ENCODE data around the gene THEMIS2. TPM values are rescaled to one million over a fixed set of nuclear protein-coding genes. Genes with fewer than 3 reads are reported as not detected.
A peak's percentile ranks its signal among the peaks of the same experiment; 100 is the strongest.

The THEMIS2 gene
- total RNA-seq, 1 donor from 2014 or later: 4.6 TPM

GRCh38 chr1:27931184-27931583, 58.8 kb downstream of the THEMIS2 start:
- no peak for DNase-seq
- Mint-ChIP-seq H3K9me3 (ENCODE audit: unreplicated experiment) (peaks cover 4% of the 10 kb centered on the region), H3K36me3 (ENCODE audit: unreplicated experiment) (no peaks in the 10 kb centered on the region), H3K27me3 (ENCODE audit: unreplicated experiment) (peaks cover 3% of the 10 kb centered on the region), H3K4me1 (ENCODE audit: low read depth, unreplicated experiment) (peaks cover 6% of the 10 kb centered on the region), H3K4me3 (ENCODE audit: unreplicated experiment) (no peak overlapping the region), H3K27ac (ENCODE audit: unreplicated experiment) (no peak overlapping the region)
- TF ChIP-seq, protein P1, sequence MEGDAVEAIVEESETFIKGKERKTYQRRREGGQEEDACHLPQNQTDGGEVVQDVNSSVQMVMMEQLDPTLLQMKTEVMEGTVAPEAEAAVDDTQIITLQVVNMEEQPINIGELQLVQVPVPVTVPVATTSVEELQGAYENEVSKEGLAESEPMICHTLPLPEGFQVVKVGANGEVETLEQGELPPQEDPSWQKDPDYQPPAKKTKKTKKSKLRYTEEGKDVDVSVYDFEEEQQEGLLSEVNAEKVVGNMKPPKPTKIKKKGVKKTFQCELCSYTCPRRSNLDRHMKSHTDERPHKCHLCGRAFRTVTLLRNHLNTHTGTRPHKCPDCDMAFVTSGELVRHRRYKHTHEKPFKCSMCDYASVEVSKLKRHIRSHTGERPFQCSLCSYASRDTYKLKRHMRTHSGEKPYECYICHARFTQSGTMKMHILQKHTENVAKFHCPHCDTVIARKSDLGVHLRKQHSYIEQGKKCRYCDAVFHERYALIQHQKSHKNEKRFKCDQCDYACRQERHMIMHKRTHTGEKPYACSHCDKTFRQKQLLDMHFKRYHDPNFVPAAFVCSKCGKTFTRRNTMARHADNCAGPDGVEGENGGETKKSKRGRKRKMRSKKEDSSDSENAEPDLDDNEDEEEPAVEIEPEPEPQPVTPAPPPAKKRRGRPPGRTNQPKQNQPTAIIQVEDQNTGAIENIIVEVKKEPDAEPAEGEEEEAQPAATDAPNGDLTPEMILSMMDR (IDR thresholded peaks at IDR 0.05; ENCODE audit: partially characterized antibody, unreplicated experiment): no peak

DNA sequence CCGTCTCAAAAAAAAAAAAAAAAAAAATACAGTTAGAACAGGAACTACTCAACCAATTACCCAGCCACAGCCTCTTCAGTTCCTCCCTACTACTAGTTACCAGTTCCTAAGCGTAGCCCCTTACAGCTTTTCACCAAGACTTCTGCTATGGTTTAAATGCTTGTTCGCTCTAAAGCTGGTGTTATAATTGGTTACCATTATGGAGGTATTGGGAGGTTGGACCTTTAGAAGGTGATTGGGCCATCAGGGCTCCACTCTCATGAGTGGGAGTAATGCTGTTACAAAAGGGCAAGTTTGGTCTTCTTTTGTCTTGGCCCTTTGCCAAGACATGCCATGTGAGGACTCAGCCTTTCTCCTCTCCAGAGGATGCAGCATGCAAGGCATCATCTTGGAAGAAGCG, 59.4 kb downstream of the THEMIS2 start:
- H3K4me1 Mint-ChIP-seq (ENCODE audit: low read depth, unreplicated experiment): peaks cover 6% of the 10 kb centered on the region
- TF ChIP-seq, protein P1 (IDR thresholded peaks at IDR 0.05; ENCODE audit: partially characterized antibody, unreplicated experiment): no peak
- no peak overlapping the region for H3K4me3 Mint-ChIP-seq (ENCODE audit: unreplicated experiment)
- peaks cover 4% of the 10 kb centered on the region for H3K9me3 Mint-ChIP-seq (ENCODE audit: unreplicated experiment)
- peaks cover 3% of the 10 kb centered on the region for H3K27me3 Mint-ChIP-seq (ENCODE audit: unreplicated experiment)
- no peak overlapping the region for H3K27ac Mint-ChIP-seq (ENCODE audit: unreplicated experiment)
- DNase-seq: no peak
- no peaks in the 10 kb centered on the region for H3K36me3 Mint-ChIP-seq (ENCODE audit: unreplicated experiment)

DNA sequence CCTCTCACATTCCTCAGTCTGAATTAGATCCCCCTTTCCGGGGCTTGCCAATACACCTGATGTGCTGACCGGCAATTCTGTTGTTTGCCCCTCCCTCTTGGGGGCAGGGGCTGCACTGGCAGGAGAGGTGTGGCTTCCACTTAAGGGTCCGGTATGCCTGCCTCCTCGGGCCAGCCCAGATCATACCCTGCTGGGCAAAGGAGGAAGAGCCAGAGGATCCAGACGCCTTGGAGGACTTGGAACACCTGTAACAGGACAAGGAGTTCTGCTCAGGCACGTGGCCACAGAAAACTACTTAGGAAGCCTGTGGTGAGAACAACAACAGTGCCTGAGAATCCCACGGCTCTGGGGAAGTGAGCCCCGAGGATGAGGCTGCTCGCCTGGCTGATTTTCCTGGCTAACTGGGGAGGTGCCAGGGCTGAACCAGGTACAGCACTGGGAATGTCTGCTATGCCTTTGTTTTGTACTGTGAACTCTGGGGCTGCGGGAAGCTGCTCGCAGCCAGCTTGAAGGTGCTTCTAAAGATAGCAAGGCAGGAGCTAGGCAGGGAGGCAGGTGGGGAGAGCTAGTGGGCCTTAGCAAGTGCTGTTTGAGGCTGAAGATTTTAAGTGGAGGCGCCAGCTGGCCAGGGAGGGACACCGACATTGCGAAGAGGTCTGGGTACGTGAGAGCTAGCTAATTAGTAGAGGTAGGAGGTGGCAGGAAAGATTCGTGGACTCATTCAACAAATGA, 62.6 kb downstream of the THEMIS2 start, which contains the start of gene SMPDL3B:
SMPDL3B (plus strand) TSS at position 183 of the 732 bp plus-strand sequence; CDS start at position 367, 184 bp downstream.
- Mint-ChIP-seq H3K9me3 (ENCODE audit: unreplicated experiment) (peaks cover 4% of the 10 kb centered on the region), H3K27me3 (ENCODE audit: unreplicated experiment) (peaks cover 3% of the 10 kb centered on the region), H3K27ac (ENCODE audit: unreplicated experiment) (no peak within 1 kb of the TSS), H3K36me3 (ENCODE audit: unreplicated experiment) (no peaks in the 10 kb centered on the region), H3K4me1 (ENCODE audit: low read depth, unreplicated experiment) (peaks cover 6% of the 10 kb centered on the region), H3K4me3 (ENCODE audit: unreplicated experiment) (peak within 1 kb of the TSS; percentile 73)
- no peak for DNase-seq
- TF ChIP-seq, protein P1 (IDR thresholded peaks at IDR 0.05; ENCODE audit: partially characterized antibody, unreplicated experiment): no peak

- Mint-ChIP-seq H3K27ac (ENCODE audit: unreplicated experiment) (no peak overlapping the region), H3K9me3 (ENCODE audit: unreplicated experiment) (peaks cover 4% of the 10 kb centered on the region), H3K4me3 (ENCODE audit: unreplicated experiment) (peak overlapping the region; percentile 9), H3K4me1 (ENCODE audit: low read depth, unreplicated experiment) (peaks cover 6% of the 10 kb centered on the region), H3K36me3 (ENCODE audit: unreplicated experiment) (no peaks in the 10 kb centered on the region), H3K27me3 (ENCODE audit: unreplicated experiment) (peaks cover 3% of the 10 kb centered on the region)
- no peak for DNase-seq
- TF ChIP-seq, protein P1 (IDR thresholded peaks at IDR 0.05; ENCODE audit: partially characterized antibody, unreplicated experiment): no peak
These were observed 63.4 kb downstream of the THEMIS2 start for GRCh38 chr1:27935721-27936120.

Other genes starting within 250 kb of the THEMIS2 start
- not detected for gene FGR, start 237.4 kb upstream of the THEMIS2 start, total RNA-seq (ENCODE audit: unreplicated experiment)
- gene IFI6, start 200.4 kb upstream of the THEMIS2 start, total RNA-seq (ENCODE audit: unreplicated experiment): 1.4 TPM
- 9.1 TPM for gene FAM76A, start 146.6 kb upstream of the THEMIS2 start, total RNA-seq (ENCODE audit: unreplicated experiment)
- 47.7 TPM for gene STX12, start 99.3 kb upstream of the THEMIS2 start, total RNA-seq (ENCODE audit: unreplicated experiment)
- 60.2 TPM for gene PPP1R8, start 41.8 kb upstream of the THEMIS2 start, total RNA-seq (ENCODE audit: unreplicated experiment)
- gene RPA2, start 42.0 kb downstream of the THEMIS2 start, total RNA-seq (ENCODE audit: unreplicated experiment): 22.6 TPM
- not detected for gene SMPDL3B, start 62.5 kb downstream of the THEMIS2 start, total RNA-seq (ENCODE audit: unreplicated experiment)
- gene XKR8, start 87.4 kb downstream of the THEMIS2 start, total RNA-seq (ENCODE audit: unreplicated experiment): 14.2 TPM
- 25.3 TPM for gene EYA3, start 216.1 kb downstream of the THEMIS2 start, total RNA-seq (ENCODE audit: unreplicated experiment)

Measured in glutamatergic neuron (in vitro differentiated cells).